ENCODE results near the gene ROBO2.

Gene ROBO2

DNA sequence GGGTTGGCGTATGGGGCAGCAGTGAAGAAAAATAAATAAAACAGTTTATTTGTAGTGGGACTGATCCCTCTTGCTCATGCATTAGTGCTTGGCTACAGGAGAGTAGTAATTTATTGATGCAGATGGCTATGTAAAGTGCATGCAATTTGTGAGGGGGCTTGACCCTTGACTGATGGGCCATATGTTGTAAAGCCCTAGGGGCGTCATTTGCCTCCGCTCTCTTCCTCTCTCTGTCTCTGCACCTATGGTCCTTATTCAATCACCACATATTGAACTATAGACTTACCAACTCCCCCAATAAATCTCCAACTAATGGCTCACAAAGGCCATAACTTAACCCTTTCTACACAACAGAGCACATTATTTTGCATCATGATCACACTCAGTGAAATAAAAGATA lies 227.7 kb downstream of the ROBO2 start:
- TF ChIP-seq ZNF211 (tag by site-specific recombination; IDR thresholded peaks at IDR 0.05; ENCODE audit: low read depth), result no peak
- TF ChIP-seq, protein P1, sequence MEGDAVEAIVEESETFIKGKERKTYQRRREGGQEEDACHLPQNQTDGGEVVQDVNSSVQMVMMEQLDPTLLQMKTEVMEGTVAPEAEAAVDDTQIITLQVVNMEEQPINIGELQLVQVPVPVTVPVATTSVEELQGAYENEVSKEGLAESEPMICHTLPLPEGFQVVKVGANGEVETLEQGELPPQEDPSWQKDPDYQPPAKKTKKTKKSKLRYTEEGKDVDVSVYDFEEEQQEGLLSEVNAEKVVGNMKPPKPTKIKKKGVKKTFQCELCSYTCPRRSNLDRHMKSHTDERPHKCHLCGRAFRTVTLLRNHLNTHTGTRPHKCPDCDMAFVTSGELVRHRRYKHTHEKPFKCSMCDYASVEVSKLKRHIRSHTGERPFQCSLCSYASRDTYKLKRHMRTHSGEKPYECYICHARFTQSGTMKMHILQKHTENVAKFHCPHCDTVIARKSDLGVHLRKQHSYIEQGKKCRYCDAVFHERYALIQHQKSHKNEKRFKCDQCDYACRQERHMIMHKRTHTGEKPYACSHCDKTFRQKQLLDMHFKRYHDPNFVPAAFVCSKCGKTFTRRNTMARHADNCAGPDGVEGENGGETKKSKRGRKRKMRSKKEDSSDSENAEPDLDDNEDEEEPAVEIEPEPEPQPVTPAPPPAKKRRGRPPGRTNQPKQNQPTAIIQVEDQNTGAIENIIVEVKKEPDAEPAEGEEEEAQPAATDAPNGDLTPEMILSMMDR (tag by site-specific recombination; IDR thresholded peaks at IDR 0.05), result no peak
- ChIA-PET POLR2A (no interaction called here), CTCF (no interaction called here)
- H3K4me1 ChIP-seq (ENCODE audit: control insufficient read depth, insufficient read depth, low read length), result no peaks in the 10 kb centered on the region
- no peaks in the 10 kb centered on the region for H3K36me3 ChIP-seq (ENCODE audit: control insufficient read depth in 2 of 2, insufficient read depth in 1 of 2, low read length in 2 of 2)
- H3K4me3 ChIP-seq (ENCODE audit: low read depth, low read length), result no peak overlapping the region
- no peak overlapping the region for H3K27ac ChIP-seq (ENCODE audit: extremely low read depth, low read depth, low read length)
- H3K9me3 ChIP-seq (ENCODE audit: control insufficient read depth, insufficient read depth, low read depth, low read length), result no peaks in the 10 kb centered on the region

DNA sequence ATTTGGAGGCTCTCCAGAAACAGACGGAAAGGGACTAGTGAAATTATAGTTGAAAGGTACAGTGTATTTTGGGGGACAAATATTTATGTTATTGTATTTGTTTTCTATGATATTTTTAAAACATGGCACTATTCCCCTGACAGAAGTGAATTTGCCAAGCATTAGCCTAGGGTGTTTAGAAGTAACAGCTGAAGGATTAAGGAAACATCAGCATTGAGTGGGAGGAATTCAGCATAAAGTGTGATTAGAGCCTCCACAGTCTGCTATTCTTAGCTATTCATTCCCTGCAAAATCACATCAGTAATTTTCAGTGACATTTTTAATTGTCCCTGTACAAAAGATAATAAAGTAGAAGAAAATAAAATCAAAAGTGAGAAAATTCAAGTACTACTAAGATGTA lies 231.4 kb downstream of the ROBO2 start:
- H3K4me1 ChIP-seq (ENCODE audit: control insufficient read depth, insufficient read depth, low read length), result no peaks in the 10 kb centered on the region
- CTCF ChIA-PET, result no interaction called here
- H3K4me3 ChIP-seq (ENCODE audit: low read depth, low read length), result no peak overlapping the region
- H3K9me3 ChIP-seq (ENCODE audit: control insufficient read depth, insufficient read depth, low read depth, low read length), result no peaks in the 10 kb centered on the region
- TF ChIP-seq ZNF558 (tag by site-specific recombination; IDR thresholded peaks at IDR 0.05) (no peak), INSM2 (tag by site-specific recombination; IDR thresholded peaks at IDR 0.05) (no peak), ZNF560 (tag by site-specific recombination; IDR thresholded peaks at IDR 0.05; ENCODE audit: borderline replicate concordance) (no peak), ZNF146 (tag by site-specific recombination; IDR thresholded peaks at IDR 0.05) (no peak), ZNF302 (tag by site-specific recombination; IDR thresholded peaks at IDR 0.05; ENCODE audit: low read depth) (no peak), KLF8 (tag by site-specific recombination; IDR thresholded peaks at IDR 0.05) (no peak), ZNF600 (tag by site-specific recombination; IDR thresholded peaks at IDR 0.05) (no peak), ZNF311 (tag by site-specific recombination; IDR thresholded peaks at IDR 0.05; ENCODE audit: borderline replicate concordance) (no peak), ZNF350 (tag by site-specific recombination; IDR thresholded peaks at IDR 0.05) (no peak), ZNF596 (tag by site-specific recombination; IDR thresholded peaks at IDR 0.05) (no peak), ZEB2 (tag by site-specific recombination; IDR thresholded peaks at IDR 0.05) (no peak), ZNF777 (tag by site-specific recombination; IDR thresholded peaks at IDR 0.05; ENCODE audit: borderline replicate concordance) (no peak)
- TF ChIP-seq, protein P2, sequence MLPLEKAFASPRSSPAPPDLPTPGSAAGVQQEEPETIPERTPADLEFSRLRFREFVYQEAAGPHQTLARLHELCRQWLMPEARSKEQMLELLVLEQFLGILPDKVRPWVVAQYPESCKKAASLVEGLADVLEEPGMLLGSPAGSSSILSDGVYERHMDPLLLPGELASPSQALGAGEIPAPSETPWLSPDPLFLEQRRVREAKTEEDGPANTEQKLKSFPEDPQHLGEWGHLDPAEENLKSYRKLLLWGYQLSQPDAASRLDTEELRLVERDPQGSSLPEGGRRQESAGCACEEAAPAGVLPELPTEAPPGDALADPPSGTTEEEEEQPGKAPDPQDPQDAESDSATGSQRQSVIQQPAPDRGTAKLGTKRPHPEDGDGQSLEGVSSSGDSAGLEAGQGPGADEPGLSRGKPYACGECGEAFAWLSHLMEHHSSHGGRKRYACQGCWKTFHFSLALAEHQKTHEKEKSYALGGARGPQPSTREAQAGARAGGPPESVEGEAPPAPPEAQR (tag by site-specific recombination; IDR thresholded peaks at IDR 0.05), result no peak
- TF ChIP-seq, protein P1 (tag by site-specific recombination; IDR thresholded peaks at IDR 0.05), result no peak
- H3K27ac ChIP-seq (ENCODE audit: extremely low read depth, low read depth, low read length), result no peak overlapping the region
- POLR2A ChIA-PET, result no interaction called here
- no peaks in the 10 kb centered on the region for H3K36me3 ChIP-seq (ENCODE audit: control insufficient read depth in 2 of 2, insufficient read depth in 1 of 2, low read length in 2 of 2)

DNA sequence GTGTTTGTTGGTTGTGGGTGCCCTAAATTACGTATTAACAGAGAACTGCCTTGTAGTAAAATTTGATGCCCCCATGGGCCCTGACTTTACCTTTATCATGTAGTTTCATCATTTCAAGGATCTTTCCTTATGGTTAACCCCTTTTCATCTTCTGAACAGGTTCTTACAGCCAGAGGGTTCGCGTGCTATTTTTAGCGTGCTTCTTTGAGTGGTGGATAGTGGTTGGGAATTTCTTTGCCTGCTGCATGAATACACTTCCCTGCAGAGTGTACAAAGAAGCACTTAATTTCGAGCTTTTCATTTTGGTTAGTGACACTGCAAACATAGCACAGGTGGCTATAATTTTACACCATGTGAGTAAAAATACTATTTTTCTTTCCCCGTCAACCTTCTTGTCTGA lies 231.8 kb downstream of the ROBO2 start:
- ChIA-PET CTCF (no interaction called here), POLR2A (no interaction called here)
- no peaks in the 10 kb centered on the region for H3K36me3 ChIP-seq (ENCODE audit: control insufficient read depth in 2 of 2, insufficient read depth in 1 of 2, low read length in 2 of 2)
- no peaks in the 10 kb centered on the region for H3K9me3 ChIP-seq (ENCODE audit: control insufficient read depth, insufficient read depth, low read depth, low read length)
- no peak overlapping the region for H3K4me3 ChIP-seq (ENCODE audit: low read depth, low read length)
- H3K4me1 ChIP-seq (ENCODE audit: control insufficient read depth, insufficient read depth, low read length), result no peaks in the 10 kb centered on the region
- H3K27ac ChIP-seq (ENCODE audit: extremely low read depth, low read depth, low read length), result no peak overlapping the region
- TF ChIP-seq ZNF670 (tag by site-specific recombination; IDR thresholded peaks at IDR 0.05; ENCODE audit: low read depth) (no peak), ZNF76 (tag by site-specific recombination; IDR thresholded peaks at IDR 0.05; ENCODE audit: borderline replicate concordance, low read depth) (no peak), ZNF596 (tag by site-specific recombination; IDR thresholded peaks at IDR 0.05) (no peak), ZBTB48 (tag by site-specific recombination; IDR thresholded peaks at IDR 0.05) (no peak), ZNF792 (tag by site-specific recombination; IDR thresholded peaks at IDR 0.05) (no peak)
- TF ChIP-seq, protein P3, sequence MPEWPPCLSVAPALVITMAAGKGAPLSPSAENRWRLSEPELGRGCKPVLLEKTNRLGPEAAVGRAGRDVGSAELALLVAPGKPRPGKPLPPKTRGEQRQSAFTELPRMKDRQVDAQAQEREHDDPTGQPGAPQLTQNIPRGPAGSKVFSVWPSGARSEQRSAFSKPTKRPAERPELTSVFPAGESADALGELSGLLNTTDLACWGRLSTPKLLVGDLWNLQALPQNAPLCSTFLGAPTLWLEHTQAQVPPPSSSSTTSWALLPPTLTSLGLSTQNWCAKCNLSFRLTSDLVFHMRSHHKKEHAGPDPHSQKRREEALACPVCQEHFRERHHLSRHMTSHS (tag by site-specific recombination; IDR thresholded peaks at IDR 0.05), result no peak
- TF ChIP-seq, protein P4, sequence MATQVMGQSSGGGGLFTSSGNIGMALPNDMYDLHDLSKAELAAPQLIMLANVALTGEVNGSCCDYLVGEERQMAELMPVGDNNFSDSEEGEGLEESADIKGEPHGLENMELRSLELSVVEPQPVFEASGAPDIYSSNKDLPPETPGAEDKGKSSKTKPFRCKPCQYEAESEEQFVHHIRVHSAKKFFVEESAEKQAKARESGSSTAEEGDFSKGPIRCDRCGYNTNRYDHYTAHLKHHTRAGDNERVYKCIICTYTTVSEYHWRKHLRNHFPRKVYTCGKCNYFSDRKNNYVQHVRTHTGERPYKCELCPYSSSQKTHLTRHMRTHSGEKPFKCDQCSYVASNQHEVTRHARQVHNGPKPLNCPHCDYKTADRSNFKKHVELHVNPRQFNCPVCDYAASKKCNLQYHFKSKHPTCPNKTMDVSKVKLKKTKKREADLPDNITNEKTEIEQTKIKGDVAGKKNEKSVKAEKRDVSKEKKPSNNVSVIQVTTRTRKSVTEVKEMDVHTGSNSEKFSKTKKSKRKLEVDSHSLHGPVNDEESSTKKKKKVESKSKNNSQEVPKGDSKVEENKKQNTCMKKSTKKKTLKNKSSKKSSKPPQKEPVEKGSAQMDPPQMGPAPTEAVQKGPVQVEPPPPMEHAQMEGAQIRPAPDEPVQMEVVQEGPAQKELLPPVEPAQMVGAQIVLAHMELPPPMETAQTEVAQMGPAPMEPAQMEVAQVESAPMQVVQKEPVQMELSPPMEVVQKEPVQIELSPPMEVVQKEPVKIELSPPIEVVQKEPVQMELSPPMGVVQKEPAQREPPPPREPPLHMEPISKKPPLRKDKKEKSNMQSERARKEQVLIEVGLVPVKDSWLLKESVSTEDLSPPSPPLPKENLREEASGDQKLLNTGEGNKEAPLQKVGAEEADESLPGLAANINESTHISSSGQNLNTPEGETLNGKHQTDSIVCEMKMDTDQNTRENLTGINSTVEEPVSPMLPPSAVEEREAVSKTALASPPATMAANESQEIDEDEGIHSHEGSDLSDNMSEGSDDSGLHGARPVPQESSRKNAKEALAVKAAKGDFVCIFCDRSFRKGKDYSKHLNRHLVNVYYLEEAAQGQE (tag by site-specific recombination; IDR thresholded peaks at IDR 0.05), result no peak

Measured in HEK293 (cell line).